Stimulated activated CD4-positive, alpha-beta T cell treated with anti-CD3 and anti-CD28 coated beads, TNF-alpha, amount 100 ng/mL, for 4 hours (primary cell): ENCODE measurements around the gene LRRC75B.
"Not testable (repeated sequence)": the region's sequence is repeated elsewhere in the genome, so short reads cannot be mapped to it uniquely, and the experiment has no call there.

Experiments
- DNase-seq, 3 experiments: peaks; one replicate each; pipeline ENCODE4 v3.0.0-alpha.2; 2020; ENCODE audit warnings: low read depth in 3 of 3

Gene LRRC75B, protein sequence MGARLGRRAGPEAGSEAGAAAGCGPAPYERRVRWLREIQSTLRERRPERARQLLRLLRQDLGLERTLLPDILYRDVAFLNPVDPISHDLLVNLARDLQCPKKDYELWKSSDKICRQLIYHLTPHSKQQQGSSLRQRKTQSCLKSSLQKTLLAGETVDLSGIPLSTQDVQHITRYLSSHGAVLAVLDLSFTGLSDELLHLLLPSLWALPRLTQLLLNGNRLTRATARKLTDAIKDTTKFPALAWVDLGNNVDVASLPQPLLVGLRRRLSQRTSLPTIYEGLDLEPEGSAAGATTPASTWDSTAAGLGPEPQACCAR

DNA sequence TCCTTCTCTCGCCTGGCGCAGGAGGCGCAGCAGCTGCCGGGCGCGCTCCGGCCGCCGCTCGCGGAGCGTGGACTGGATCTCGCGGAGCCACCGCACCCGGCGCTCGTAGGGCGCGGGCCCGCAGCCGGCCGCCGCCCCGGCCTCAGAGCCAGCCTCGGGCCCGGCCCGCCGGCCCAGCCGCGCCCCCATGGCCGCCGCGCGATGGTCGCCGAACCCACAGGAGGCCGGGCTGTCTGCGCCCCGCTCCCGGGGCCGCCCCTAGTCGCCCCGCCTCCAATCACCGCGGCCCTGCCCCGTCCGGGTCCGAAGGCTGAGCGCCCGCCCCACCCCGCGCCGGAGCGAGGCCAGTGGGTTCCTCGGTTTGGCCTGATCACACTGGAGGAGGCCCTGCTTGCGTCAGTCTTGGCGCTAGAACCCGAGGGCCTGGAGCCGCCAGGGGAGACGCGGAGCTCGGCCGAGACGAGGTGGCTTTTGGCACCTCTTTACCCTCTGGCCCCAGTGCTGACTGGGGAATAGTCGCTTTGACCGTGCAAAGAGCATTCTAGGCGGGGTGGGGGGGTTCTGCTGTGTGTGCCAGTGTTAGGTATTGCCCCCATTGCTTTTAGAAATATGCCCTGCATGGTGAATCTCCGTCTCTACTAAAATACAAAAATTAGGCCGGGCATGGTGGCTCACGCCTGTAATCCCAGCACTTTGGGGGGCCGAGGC, at the start of gene LRRC75B:
LRRC75B (minus strand) TSS at position 223 of the 708 bp plus-strand sequence; CDS start at position 189, 34 bp downstream.
- DNase-seq, result no peak

DNA sequence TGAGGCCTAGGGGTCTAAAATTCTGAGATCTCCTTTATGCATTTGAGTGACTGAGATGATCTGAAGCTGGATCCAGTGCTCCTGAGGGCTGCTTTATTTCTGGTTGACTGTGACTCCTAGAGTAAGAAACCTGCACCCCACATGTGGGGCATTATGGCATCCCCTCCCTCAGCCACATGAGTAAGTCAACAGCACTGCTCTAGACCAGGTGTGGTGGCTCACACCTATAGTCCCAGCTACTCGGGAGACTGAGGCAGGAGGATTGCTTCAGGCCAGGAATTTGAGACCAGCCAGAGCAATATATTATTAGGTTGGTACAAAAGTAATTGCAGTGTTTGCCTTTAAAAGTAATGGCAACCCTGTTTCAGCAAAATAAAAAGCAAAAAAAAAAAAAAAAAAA, 49.4 kb upstream of the LRRC75B start:
- not testable (repeated sequence) for DNase-seq

DNA sequence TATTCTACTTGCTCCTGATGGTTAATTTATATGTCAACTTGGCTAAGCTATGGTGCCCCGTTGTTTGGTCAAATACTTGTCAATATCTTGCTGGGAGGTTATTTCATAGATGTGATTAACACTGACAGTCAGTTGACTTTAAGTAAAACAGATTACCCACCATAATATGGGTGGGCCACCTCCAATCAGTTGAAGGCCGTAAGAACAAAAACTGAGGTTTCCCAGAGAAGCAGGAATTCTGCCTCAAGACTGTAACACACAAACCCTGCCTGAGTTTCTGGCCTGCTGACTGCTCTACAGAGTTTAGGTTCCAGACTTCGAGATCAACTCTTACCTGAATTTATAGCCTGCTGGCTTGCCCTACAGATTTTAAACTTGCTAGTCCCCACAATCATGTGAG, 43.6 kb upstream of the LRRC75B start:
- not testable (repeated sequence) for DNase-seq

DNA sequence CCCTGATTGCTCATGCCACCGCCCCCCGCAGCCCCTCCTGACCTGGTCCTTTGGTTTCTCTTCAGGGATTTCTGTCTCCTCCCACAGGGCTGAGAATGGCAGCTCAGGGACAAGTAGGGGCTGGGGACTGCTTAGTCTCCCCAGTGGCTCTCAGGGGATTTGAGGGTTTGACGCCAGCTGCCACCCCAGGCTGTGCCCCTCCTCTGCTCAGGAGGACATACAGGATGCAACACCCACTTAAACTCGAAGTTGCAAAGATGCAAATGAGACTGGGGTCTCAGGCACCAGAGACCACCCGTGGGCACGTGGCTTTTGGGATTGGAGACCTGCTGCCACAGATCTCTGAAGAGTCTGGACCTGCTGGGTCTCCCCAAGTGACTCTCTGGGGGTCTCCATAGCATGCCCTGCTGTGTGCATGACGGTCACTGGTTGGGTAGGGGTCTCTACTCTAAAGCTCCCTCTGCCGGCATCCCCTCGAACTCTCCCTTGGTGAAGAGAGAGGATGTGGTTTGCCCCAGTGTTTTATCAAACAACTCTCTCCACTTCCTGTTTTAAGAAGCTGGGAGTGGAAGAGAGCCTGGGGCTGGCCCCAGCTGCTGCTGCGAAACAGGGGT, 42.0 kb upstream of the LRRC75B start:
- DNase-seq, result peak in 1 of 3 experiments; percentile 3

DNA sequence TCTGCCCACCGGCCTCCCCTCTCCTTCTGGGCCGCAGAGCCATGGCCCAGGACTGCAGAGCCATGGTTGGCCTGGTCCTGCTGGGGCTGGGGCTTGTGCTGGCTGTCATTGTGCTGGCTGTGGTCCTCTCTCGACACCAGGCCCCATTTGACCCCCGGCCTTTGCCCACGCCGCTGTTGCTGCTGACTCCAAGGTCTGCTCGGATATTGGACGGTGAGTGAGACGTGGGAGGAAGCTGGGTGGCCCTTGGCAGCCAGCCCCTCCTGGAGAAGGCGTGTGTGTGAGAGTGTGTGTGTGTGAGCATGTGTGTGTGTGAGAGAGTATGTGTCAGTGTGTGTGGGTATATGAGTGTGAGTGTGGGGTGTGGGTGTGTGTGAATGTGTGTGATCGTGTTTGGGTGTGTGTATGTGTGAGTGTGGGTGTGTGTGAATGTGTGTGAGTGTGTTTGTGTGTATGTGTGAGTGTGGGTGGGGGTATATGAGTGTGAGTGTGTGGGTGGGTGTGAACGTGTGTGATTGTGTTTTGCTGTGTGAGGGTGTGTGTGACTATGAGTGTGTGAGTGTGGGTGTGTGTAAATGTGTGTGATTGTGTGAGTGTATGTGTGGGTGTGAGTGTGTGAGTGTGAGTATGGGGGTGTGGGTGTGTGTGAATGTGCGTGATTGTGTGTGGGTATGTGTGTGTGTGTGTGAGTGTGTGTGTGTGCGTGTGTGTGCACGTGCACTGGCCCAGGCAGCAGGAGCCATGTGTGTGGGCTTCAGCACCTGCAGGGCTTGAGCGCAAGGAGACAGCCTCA, 40.6 kb upstream of the LRRC75B start:
- DNase-seq, result not testable (repeated sequence)

DNA sequence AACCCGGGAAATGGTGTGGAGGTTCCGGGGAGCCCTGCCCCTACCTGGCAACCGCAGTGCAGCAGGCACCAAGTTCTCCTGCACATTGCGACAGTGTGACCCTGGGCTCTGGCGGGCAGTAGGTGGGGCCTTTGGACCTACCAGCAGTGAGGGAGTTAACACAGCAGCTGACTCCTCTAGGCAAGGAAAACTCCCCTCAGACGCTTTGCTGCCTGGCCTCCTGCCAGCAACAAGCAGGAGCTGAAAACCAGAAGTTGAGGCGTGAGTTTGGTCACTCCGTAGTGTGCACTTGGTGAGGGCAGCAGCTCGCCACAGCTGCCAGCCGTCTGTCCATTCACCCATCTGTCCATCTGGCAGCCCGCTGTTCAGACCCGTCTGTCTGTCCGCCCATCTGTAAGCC, 39.8 kb upstream of the LRRC75B start:
- DNase-seq, result not testable (repeated sequence)

DNA sequence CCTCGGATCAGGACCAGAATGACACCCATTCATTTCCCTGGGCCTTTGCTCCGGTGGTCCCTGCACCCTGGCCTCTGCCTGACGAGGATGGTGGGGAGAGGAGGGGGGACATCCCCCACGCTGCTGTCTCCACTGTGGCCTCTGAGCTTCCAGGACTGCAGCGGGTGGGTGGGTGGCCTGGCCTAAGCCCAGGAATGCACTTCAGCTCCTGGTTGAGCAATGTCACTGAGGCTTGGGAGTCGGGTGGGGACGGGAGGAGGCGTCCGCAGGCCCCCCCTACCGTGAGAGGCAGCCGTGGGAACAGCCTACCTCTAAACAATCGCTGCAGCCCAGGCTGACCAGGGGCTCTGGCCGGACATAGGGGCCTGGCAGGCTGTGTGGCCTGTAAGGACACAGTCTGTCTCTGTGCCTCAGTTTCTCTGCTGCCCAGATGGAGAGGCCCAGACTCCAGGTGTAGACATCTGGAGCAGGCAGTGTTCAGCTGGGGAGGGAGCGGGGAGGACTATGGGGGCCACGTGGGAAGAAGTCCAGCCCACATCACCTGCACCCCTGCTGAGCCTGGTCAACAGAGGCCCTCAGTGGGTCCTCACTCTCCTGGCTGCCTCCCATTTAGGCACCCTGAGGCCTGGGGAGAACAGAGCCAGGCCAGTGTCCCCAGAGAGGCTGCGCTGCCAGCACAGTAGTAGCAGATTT, 38.7 kb upstream of the LRRC75B start:
- not testable (repeated sequence) for DNase-seq

DNA sequence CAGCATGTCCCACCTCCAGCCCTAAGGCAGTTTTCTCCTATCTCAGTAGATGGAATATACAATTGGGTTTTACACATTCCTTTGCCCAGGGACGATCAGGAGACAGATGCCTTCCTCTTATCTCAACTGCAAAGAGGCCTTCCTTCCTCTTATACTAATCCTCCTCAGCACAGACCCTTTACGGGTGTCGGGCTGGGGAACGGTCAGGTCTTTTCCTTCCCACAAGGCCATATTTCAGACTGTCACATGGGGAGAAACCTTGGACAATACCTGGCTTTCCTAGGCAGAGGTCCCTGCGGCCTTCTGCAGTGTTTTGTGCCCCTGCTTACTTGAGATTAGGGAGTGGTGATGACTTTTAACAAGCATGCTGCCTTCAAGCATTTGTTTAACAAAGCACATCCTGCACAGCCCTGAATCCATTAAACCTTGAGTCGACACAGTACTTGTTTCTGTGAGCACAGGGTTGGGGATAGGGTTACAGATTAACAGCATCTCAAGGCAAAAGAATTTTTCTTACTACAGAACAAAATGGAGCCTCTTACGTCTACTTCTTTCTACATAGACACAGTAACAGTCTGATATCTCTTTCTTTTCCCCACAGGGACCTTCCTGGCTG, 38.0 kb upstream of the LRRC75B start:
- DNase-seq, result not testable (repeated sequence)

DNA sequence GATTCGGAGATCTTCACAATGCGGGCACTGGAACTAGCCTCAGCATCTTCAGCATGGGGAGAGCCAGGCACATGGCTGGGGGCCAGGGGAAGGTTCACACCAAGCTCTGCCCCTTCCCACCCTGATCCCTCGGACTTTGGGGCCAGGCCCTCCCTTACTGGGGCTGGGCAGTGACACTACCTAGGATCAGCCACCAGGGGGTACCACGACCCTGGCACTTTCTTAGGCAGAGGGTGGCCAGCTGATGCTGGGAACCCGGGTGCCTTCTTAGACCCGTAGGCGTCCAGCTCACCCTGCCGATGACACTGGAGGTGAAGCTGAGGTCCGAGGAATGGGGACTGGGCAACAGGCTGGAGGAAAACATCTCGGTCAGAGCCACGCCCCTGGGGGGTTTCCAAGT, 36.2 kb upstream of the LRRC75B start:
- DNase-seq, result not testable (repeated sequence)

DNA sequence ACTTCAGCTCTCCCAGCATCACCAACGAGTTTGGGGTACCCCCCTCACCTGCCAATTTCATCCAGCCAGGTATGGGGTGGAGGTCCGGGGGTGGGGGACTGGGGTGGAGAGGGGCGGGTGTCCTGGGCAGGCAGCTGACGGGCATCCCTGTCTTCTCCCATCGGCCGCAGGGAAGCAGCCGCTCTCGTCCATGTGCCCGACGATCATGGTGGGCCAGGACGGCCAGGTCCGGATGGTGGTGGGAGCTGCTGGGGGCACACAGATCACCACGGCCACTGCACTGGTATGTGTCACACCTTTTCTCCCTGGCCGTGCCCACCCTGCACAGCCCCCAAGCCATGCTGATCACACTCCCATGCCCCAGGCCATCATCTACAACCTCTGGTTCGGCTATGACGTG, 35.0 kb upstream of the LRRC75B start:
- DNase-seq, result not testable (repeated sequence)

DNA sequence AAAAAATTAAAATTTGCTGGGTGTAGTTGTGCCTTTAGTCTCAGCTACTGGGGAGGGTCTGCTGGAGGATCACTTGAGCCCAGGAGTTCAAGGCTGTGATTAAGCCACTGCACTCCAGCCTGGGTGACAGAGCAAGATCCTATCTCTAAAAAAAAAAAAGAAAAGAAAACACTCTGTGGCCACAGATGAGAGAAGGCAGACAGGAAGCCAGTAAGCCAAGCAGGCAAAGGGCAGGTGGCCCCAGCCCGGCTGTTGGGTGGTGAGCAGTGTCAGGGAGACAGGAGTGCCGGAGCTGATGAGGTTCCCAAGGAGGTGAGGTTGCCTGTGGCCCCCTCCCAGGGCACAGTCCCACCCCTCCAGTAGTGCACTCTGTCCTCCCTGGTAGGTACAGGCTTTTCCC, 29.7 kb upstream of the LRRC75B start:
- DNase-seq, result not testable (repeated sequence)

DNA sequence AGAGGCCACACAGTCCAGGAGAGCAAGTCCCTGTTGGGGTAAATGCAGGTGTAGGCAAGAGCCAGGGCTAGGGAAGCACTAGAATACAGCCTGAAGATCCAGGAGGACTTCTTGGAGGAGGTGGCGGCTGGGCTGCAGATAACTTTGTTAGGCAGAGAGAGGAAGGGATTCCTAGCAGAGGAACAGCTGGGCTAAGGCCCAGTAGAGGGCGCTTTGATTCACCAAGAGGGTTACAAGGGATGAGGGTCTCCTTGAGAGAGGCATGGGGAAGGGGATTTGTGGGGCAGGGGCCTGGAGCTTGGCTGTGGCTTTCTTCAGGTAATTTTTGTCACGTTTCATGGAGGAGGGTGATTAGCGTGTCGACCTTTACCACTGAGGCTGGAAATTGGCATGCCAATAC, 28.4 kb upstream of the LRRC75B start:
- not testable (repeated sequence) for DNase-seq

DNA sequence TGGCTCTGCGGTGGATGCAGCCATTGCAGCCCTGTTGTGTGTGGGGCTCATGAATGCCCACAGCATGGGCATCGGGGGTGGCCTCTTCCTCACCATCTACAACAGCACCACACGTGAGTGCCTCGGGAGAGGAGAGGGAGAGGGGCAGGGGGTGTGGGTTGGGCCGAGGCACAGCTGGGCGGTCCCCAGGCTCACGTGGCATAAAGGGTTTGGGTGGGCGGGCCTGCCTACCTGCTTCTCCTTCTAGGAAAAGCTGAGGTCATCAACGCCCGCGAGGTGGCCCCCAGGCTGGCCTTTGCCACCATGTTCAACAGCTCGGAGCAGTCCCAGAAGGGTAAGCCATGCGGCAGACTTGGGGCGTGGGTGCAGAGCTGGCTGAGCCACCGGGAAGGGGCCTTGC, 21.9 kb upstream of the LRRC75B start:
- not testable (repeated sequence) for DNase-seq

DNA sequence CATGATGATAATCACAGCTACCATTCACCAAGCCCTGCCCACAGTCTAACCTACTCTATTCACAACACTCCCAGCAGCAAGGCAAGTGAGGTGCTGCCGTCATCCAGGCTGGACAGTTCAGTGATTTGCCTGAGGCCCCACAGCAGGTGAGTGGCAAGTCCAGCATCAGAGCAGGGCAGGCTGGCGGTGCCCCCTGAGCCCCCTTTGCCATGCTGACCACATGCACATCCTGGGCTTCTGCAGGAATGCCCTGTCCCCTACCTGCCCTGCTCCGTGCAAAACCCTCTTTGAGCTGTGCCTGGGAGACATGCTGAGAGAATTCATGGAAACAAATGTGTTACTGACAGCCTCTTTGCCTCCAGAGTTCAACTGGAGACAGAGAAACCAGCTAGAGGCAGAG, 17.0 kb upstream of the LRRC75B start:
- DNase-seq, result not testable (repeated sequence)

DNA sequence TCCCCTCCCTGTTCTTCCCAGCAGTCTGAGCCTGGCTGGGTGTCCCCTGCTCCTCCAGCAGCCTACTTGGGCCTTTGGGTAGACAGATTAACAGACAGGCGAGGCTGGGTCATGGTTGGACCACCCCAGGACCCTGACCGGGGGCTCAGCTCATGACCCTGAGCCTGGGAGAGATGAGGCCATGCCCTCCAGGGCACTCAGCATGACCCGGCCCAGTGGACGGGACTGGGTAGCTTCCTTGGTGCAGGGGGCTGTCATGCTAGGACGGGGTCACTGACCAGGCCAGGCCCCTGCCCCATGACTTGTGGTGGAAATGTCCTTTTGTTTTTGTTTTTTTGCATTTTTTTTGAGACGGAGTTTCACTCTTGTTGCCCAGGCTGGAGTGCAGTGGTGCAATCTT, 15.5 kb upstream of the LRRC75B start:
- not testable (repeated sequence) for DNase-seq

DNA sequence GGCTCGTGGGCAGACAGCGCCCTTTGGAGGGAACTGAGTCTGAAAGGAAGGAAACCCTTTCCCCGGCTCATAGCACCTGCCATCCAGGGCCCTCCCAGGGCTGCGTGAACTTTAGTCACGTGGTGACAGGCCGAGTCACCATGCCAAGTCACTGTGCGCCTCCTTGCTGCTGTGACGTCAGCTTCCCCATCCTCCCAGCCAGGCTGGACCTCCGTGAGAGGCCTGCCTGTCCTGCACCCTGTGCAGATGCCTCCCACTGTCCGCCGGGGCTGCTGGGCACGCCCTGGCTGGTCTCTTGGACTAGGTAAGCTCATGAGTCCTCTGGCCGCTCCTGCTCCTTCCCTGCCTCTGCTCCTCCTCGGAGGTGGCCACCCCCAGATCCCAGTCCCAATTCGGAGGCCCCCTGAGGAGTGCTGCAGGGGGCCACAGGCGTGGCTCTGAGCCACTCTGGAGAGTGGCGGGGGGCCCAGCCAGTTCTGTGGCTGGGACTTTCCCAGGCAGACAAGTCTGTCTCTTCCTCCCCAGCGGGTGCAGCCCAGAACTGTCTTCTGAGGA, 14.6 kb upstream of the LRRC75B start:
- peak; percentile 26 to 51 (median 34) for DNase-seq

DNA sequence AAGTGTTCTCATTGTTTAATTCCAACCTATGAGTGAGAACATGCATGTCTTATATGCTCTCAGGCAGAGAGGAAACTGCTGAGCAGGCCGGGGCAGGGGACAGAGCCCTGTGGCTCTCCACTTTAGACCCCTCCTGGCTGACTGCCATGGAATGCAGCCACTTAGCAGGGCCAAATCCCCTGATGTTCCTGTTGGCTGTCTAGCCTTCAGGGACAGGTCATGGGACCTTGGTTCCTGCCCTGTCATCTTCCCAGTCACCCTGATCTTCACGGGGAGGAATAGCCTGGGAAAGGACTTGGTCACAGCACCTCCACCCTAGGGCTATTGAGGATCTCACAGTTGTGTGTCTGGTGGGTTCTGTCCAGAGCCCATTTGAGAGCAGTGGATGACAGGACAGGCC, 13.5 kb upstream of the LRRC75B start:
- DNase-seq, result not testable (repeated sequence)

DNA sequence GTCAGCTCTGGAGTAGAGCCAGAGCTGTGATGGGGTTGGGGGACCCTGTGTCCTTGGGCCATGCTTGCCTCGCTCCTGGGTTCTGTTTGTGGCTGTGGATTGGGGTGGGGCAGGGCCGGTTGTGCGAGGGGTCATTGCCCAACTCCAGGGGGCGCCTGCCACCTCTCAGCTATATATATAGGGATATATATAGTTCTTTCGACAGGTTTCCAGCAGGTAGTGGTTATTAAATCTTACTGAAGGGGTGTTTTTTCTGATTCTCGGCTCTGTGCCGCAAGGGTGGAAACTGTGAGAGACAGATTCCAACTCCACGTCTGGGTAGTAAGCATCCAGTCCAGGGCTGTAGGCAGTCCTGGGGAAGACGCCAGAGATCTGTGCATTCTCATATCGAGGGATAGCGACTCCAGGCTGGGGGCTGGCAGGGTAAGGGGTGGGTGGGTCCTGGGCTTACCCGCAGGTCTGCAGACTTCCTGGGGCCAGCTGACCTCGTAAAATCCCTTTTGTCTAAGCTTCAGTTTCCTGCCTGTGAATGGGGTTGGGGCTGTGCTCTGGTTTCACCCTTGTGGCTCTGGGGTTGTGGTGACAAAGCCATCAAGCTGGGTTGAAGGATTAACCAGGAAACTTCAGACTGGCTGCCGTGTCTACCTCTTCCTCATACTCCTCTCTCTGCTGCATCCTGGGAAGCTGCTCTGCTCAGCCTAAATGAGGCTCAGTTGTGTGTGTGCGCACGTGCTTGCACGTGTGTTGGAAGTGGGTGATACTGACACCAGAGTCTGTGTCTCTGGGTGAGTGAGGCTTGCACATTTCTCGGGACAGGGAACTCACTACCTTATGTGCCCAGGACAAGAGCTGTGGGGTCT, 11.1 kb upstream of the LRRC75B start:
- DNase-seq, result not testable (repeated sequence)
